ENCODE measurements around the gene PHF20.

The PHF20 gene

DNA sequence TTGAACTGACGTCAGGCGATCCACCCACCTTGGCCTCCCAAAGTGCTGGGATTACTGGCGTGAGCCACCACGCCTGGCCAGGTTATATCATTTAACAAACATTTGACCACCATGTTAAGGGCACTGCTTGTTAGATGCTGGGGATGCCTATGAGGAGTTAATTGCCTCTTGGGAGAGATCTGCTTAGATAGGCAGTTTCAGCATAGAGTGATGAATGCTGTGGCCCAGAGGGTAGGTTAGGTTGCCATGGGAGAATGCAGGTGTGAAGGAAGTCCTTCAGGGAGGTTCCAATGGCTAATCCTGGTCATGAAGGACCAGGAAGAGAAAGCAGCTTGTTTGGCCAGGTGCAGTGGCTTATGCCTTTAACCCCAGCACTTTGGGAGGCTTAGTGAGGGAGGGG, 17.0 kb downstream of the PHF20 start:
- TF ChIP-seq CTCF (IDR thresholded peaks at IDR 0.05): no peak
- H3K9me3 ChIP-seq: no peaks in the 10 kb centered on the region
- H3K4me1 ChIP-seq: peaks cover 0 to 15% (median 5%) of the 10 kb centered on the region in 4 donors
- no peak overlapping the region for H3K4me3 ChIP-seq
- peaks cover 0 to 9% (median 0%) of the 10 kb centered on the region in 3 donors for H3K36me3 ChIP-seq
- intact Hi-C loops (cut with DNase I; ENCODE audit: low total_unique reads): no loop called here
- H3K27me3 ChIP-seq: no peaks in the 10 kb centered on the region
- DNase-seq: no peak
- no peak overlapping the region for H3K27ac ChIP-seq

DNA sequence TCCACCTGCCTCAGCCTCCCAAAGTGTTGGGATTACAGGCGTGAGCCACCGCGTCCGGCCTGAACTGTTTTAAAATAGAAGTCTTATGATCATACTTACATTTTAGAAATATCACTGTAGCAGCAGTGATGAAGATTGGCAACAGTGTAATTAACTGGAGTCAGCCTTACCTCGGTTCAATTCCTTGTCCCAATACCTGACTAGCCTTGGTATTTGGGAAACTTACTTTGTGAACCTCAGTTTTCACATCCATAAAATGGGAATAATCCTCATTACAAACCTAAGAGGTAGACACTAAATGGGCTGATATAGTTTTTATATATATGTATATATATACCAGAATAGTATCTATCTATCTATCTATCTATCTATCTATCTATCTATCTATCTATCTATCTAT, 19.3 kb downstream of the PHF20 start:
- Histone ChIP-seq H3K4me1 (peaks cover 0 to 15% (median 5%) of the 10 kb centered on the region in 4 donors), H3K36me3 (peaks cover 0 to 9% (median 0%) of the 10 kb centered on the region in 3 donors), H3K27me3 (no peaks in the 10 kb centered on the region), H3K9me3 (no peaks in the 10 kb centered on the region), H3K4me3 (no peak overlapping the region), H3K27ac (no peak overlapping the region)
- no peak for TF ChIP-seq CTCF (IDR thresholded peaks at IDR 0.05)
- intact Hi-C loops (cut with DNase I; ENCODE audit: low total_unique reads): no loop called here
- no peak for DNase-seq

- Histone ChIP-seq H3K4me3 (no peak overlapping the region), H3K27ac (peak overlapping the region in 1 of 2 donors; percentile 12), H3K27me3 (no peaks in the 10 kb centered on the region), H3K4me1 (peaks cover 0 to 15% (median 5%) of the 10 kb centered on the region in 4 donors), H3K36me3 (peaks cover 0 to 9% (median 0%) of the 10 kb centered on the region in 3 donors), H3K9me3 (no peaks in the 10 kb centered on the region)
- no peak for DNase-seq
- intact Hi-C loops (cut with DNase I; ENCODE audit: low total_unique reads): no loop called here
- no peak for TF ChIP-seq CTCF (IDR thresholded peaks at IDR 0.05)
These were observed 20.0 kb downstream of the PHF20 start for GRCh38 chr20:35791821-35792220.

DNA sequence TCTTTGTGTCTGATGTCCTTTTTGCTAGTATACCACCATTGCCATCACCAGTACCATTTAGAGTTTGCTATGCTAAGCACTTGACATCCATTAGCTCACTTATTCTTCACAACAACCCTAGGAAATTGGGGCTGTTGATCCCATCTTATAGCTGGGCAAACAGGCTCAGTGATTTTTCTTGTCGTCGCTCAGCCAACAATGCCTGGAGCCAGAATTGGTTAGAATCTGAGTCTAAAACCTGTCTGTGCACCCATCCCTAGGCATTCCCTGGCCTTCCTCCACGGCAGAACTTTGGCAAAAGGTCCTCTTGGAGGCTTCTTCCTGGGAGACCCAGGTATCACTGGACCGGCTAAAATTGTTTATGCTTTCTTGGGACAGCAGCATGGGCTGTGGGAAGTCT, 20.9 kb downstream of the PHF20 start:
- Histone ChIP-seq H3K27me3 (no peaks in the 10 kb centered on the region), H3K27ac (no peak overlapping the region), H3K4me1 (peaks cover 0 to 15% (median 5%) of the 10 kb centered on the region in 4 donors), H3K9me3 (no peaks in the 10 kb centered on the region), H3K4me3 (no peak overlapping the region), H3K36me3 (peaks cover 0 to 4% (median 0%) of the 10 kb centered on the region in 3 donors)
- no peak for DNase-seq
- intact Hi-C loops (cut with DNase I; ENCODE audit: low total_unique reads): no loop called here
- TF ChIP-seq CTCF (IDR thresholded peaks at IDR 0.05): no peak

DNA sequence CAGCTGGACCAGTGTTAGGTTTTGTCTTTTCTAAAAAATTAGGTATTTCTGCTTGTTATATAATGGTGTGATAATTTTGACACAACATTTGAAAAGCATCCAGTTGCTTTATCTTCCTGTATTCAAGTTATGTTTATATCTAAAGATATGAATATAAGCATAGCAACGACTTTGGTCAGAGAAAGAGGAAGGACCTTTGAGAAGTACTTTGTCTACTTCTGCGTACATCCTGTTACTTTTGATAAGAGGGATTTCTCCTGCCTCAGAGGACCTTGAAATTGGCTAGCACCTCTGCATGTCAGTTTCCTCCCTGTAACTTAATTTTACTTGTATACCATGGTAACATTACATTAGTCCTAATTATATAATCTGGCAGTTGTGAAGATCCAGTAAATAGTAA, 24.8 kb downstream of the PHF20 start:
- no peaks in the 10 kb centered on the region for H3K9me3 ChIP-seq
- intact Hi-C loops (cut with DNase I; ENCODE audit: low total_unique reads): no loop called here
- no peaks in the 10 kb centered on the region for H3K27me3 ChIP-seq
- peaks cover 0 to 13% (median 4%) of the 10 kb centered on the region in 4 donors for H3K4me1 ChIP-seq
- peaks cover 1 to 12% (median 8%) of the 10 kb centered on the region in 3 donors for H3K36me3 ChIP-seq
- no peak for TF ChIP-seq CTCF (IDR thresholded peaks at IDR 0.05)
- H3K4me3 ChIP-seq: no peak overlapping the region
- no peak overlapping the region for H3K27ac ChIP-seq
- DNase-seq: no peak

DNA sequence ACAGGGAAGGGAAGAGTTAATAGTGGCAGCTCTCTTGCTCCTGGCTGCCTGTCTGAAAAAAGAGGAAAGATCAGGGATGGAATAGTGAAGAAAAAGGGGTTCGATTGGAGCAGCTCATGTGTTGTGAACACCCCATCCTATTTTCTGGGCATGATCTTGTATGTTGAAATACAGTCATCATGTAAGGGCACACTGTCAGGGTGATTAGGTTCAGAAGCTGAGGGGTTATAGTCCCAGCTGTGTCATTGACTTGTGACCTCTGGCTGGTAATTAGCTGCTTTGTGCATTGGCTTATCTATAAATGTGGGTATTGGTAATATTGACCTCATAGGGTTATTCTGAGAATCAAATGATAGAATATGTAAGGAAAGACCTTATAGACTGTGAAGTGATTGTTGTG, 30.1 kb downstream of the PHF20 start:
- H3K4me3 ChIP-seq: no peak overlapping the region
- no peaks in the 10 kb centered on the region for H3K9me3 ChIP-seq
- peaks cover 24 to 56% (median 25%) of the 10 kb centered on the region in 3 donors for H3K36me3 ChIP-seq
- intact Hi-C loops (cut with DNase I; ENCODE audit: low total_unique reads): no loop called here
- H3K27ac ChIP-seq: no peak overlapping the region
- no peak for DNase-seq
- H3K4me1 ChIP-seq: no peaks in the 10 kb centered on the region
- H3K27me3 ChIP-seq: no peaks in the 10 kb centered on the region
- no peak for TF ChIP-seq CTCF (IDR thresholded peaks at IDR 0.05)
